Measurements from ENCODE around the gene ZC2HC1C.

GRCh38 chr14:75048101-75048500, 21.3 kb upstream of the ZC2HC1C start:
- TF ChIP-seq POLR2A (IDR thresholded peaks at IDR 0.05) (no peak), CTCF (IDR thresholded peaks at IDR 0.05 in 4 of 5, conservative IDR thresholded peaks at IDR 0.05 in 1 of 5) (no peak)
